HG03159 (cell line): ENCODE data around the gene SRGAP2C.
"Not testable (repeated sequence)": the region's sequence is repeated elsewhere in the genome, so short reads cannot be mapped to it uniquely, and the experiment has no call there.

Experiments
- ATAC-seq: cut with Tn5 transposase; IDR thresholded peaks from one replicate; pipeline ENCODE4 v1.9.1; 2021; ENCODE audit warnings: mild to moderate bottlenecking, moderate library complexity; ENCODE audit not compliant: unreplicated experiment

SRGAP2C gene

GRCh38 chr1:121184290-121185127 lies at the start of gene SRGAP2C, which contains the start of gene FAM72B:
TSS of gene SRGAP2C (plus strand) at chr1:121184975. CDS start at chr1:121187447, 2,472 bp downstream.
TSS of gene FAM72B (minus strand) at chr1:121184340. CDS start at chr1:121183489, 851 bp downstream.
- ATAC-seq, result peak; percentile 88

- not testable (repeated sequence) for ATAC-seq
Observed at GRCh38 chr1:121140393-121140792, 44.4 kb upstream of the SRGAP2C start.

- not testable (repeated sequence) for ATAC-seq
Observed at GRCh38 chr1:121148489-121149190, 36.1 kb upstream of the SRGAP2C start.

- ATAC-seq, result not testable (repeated sequence)
Observed at GRCh38 chr1:121151294-121151693, 33.5 kb upstream of the SRGAP2C start.

GRCh38 chr1:121152788-121153187 lies 32.0 kb upstream of the SRGAP2C start:
- not testable (repeated sequence) for ATAC-seq

- not testable (repeated sequence) for ATAC-seq
Observed at GRCh38 chr1:121154811-121155210, 30.0 kb upstream of the SRGAP2C start.

GRCh38 chr1:121155671-121156358 lies 29.0 kb upstream of the SRGAP2C start:
- ATAC-seq, result not testable (repeated sequence)

GRCh38 chr1:121156958-121157603 lies 27.7 kb upstream of the SRGAP2C start:
- ATAC-seq, result not testable (repeated sequence)

- not testable (repeated sequence) for ATAC-seq
Observed at GRCh38 chr1:121157609-121158008, 27.2 kb upstream of the SRGAP2C start.

GRCh38 chr1:121160118-121160517 lies 24.7 kb upstream of the SRGAP2C start:
- not testable (repeated sequence) for ATAC-seq

GRCh38 chr1:121161199-121161901 lies 23.4 kb upstream of the SRGAP2C start:
- ATAC-seq, result not testable (repeated sequence)

- not testable (repeated sequence) for ATAC-seq
Observed at GRCh38 chr1:121163850-121164757, 20.7 kb upstream of the SRGAP2C start.

GRCh38 chr1:121165296-121165695 lies 19.5 kb upstream of the SRGAP2C start:
- ATAC-seq, result not testable (repeated sequence)

GRCh38 chr1:121167225-121167738 lies 17.5 kb upstream of the SRGAP2C start:
- not testable (repeated sequence) for ATAC-seq

GRCh38 chr1:121168152-121168668 lies 16.6 kb upstream of the SRGAP2C start:
- ATAC-seq, result not testable (repeated sequence)

GRCh38 chr1:121176649-121177048 lies 8.1 kb upstream of the SRGAP2C start:
- ATAC-seq, result not testable (repeated sequence)

- ATAC-seq, result not testable (repeated sequence)
Observed at GRCh38 chr1:121178197-121178596, 6.6 kb upstream of the SRGAP2C start.

- ATAC-seq, result not testable (repeated sequence)
Observed at GRCh38 chr1:121183867-121184266, 908 bp upstream of the SRGAP2C start.
